ENCODE results near the gene NKX1-2. TPM values are rescaled to one million over a fixed set of nuclear protein-coding genes. Genes with fewer than 3 reads are reported as not detected.

The NKX1-2 gene
- total RNA-seq, 6 experiments from 2014 or later: not detected

GRCh38 chr10:124480860-124481259 is 31.0 kb upstream of the NKX1-2 start:
- TF ChIP-seq CTCF (IDR thresholded peaks at IDR 0.05) (no peak), POLR2A (IDR thresholded peaks at IDR 0.05) (no peak)
- H3K27me3 ChIP-seq: no peaks in the 10 kb centered on the region
- DNase-seq: no peak
- intact Hi-C loops (cut with DNase I): no loop called here
- H3K36me3 ChIP-seq: no peaks in the 10 kb centered on the region
- H3K4me1 ChIP-seq: peaks cover 0 to 16% (median 3%) of the 10 kb centered on the region in 4 donors
- no peaks in the 10 kb centered on the region for H3K9me3 ChIP-seq
- H3K27ac ChIP-seq: no peak overlapping the region
- no peak for ATAC-seq
- 74% methylated on average over 5 of the region's 5 CpGs for WGBS (ENCODE audit: insufficient coverage, low coverage, low lambda C conversion rate, missing lambda C conversion rate)
- H3K4me3 ChIP-seq: no peak overlapping the region

GRCh38 chr10:124478515-124478914 is 28.7 kb upstream of the NKX1-2 start:
- ATAC-seq: peak; percentile 73 to 80 (median 78)
- H3K27ac ChIP-seq: peak overlapping the region in 1 of 3 donors; percentile 67
- H3K4me3 ChIP-seq: no peak overlapping the region
- intact Hi-C loops (cut with DNase I): no loop called here
- no peaks in the 10 kb centered on the region for H3K27me3 ChIP-seq
- H3K4me1 ChIP-seq: peaks cover 0 to 38% (median 9%) of the 10 kb centered on the region in 4 donors
- peak; percentile 72 to 87 (median 87) for DNase-seq
- H3K9me3 ChIP-seq: no peaks in the 10 kb centered on the region
- TF ChIP-seq POLR2A (IDR thresholded peaks at IDR 0.05) (no peak), CTCF (IDR thresholded peaks at IDR 0.05) (no peak)
- H3K36me3 ChIP-seq: no peaks in the 10 kb centered on the region
- WGBS (ENCODE audit: insufficient coverage, low coverage, low lambda C conversion rate, missing lambda C conversion rate): 38% methylated on average over 11 of the region's 14 CpGs

- TF ChIP-seq POLR2A (IDR thresholded peaks at IDR 0.05): no peak
- no peak for TF ChIP-seq CTCF (IDR thresholded peaks at IDR 0.05)
- Histone ChIP-seq H3K4me3 (no peak overlapping the region), H3K36me3 (no peaks in the 10 kb centered on the region), H3K9me3 (no peaks in the 10 kb centered on the region), H3K4me1 (peaks cover 0 to 44% (median 9%) of the 10 kb centered on the region in 4 donors), H3K27ac (peak overlapping the region in 1 of 3 donors; percentile 67), H3K27me3 (no peaks in the 10 kb centered on the region)
- ATAC-seq (peak in 2 of 4 donors; percentile 1 to 4), DNase-seq (no peak)
- intact Hi-C loops (cut with DNase I): no loop called here
- 79% methylated on average over 2 of the region's 11 CpGs for WGBS (ENCODE audit: insufficient coverage, low coverage, low lambda C conversion rate, missing lambda C conversion rate)
Observed at GRCh38 chr10:124477614-124478363, 28.0 kb upstream of the NKX1-2 start.

- TF ChIP-seq CTCF (IDR thresholded peaks at IDR 0.05) (no peak), POLR2A (IDR thresholded peaks at IDR 0.05) (no peak)
- Histone ChIP-seq H3K4me1 (peaks cover 0 to 44% (median 9%) of the 10 kb centered on the region in 4 donors), H3K36me3 (no peaks in the 10 kb centered on the region), H3K27ac (peak overlapping the region in 1 of 3 donors; percentile 70), H3K4me3 (no peak overlapping the region), H3K9me3 (no peaks in the 10 kb centered on the region), H3K27me3 (no peaks in the 10 kb centered on the region)
- ATAC-seq: peak; percentile 63 to 87 (median 72)
- intact Hi-C loops (cut with DNase I): no loop called here
- 18% methylated on average over 4 of the region's 23 CpGs for WGBS (ENCODE audit: insufficient coverage, low coverage, low lambda C conversion rate, missing lambda C conversion rate)
- peak; percentile 72 to 87 (median 82) for DNase-seq
Observed at GRCh38 chr10:124476043-124476725, 26.3 kb upstream of the NKX1-2 start.

Data from right lobe of liver (tissue), 6 donors.